Measurements from ENCODE around the gene OR6B3.

DNA sequence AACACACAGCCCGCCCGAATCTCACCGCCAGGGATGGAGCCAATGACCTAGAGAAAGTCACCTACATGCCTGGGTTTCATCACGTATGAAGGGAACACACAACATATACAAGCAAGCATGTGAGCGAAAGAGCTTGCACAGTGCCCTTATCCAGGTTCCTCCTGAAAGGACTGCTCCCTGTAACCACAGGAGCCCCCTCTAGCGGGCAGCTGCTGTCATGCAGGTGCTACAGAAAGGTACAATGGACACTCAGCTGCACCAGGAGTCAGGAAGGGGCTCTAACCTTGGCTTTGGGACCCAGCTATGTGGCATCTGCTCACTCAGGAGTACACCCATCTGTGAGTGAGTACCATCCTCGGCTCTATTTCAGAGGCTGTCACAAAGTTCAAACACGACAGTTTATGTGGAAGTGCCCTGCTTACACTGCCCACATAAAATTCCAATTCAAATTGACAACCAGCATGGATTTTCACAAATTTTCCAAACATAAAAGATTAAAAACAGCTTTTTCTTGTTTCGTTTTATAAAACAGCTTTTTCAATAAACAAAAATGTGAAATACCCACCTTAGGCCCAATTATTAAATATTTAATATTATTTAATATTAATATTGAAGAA is 31.7 kb downstream of the OR6B3 start:
- TF ChIP-seq, protein P1, sequence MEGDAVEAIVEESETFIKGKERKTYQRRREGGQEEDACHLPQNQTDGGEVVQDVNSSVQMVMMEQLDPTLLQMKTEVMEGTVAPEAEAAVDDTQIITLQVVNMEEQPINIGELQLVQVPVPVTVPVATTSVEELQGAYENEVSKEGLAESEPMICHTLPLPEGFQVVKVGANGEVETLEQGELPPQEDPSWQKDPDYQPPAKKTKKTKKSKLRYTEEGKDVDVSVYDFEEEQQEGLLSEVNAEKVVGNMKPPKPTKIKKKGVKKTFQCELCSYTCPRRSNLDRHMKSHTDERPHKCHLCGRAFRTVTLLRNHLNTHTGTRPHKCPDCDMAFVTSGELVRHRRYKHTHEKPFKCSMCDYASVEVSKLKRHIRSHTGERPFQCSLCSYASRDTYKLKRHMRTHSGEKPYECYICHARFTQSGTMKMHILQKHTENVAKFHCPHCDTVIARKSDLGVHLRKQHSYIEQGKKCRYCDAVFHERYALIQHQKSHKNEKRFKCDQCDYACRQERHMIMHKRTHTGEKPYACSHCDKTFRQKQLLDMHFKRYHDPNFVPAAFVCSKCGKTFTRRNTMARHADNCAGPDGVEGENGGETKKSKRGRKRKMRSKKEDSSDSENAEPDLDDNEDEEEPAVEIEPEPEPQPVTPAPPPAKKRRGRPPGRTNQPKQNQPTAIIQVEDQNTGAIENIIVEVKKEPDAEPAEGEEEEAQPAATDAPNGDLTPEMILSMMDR (IDR thresholded peaks at IDR 0.05) = peak in 2 of 3 donors; percentile 45 to 49
- no peak for TF ChIP-seq POLR2A (IDR thresholded peaks at IDR 0.05)

Measured in breast epithelium (tissue), 3 donors.